ENCODE data around the gene CLRN3. TPM values are rescaled to one million over a fixed set of nuclear protein-coding genes. Genes with fewer than 3 reads are reported as not detected.

Gene CLRN3
- total RNA-seq, 1 experiment from 2014 or later = not detected

DNA sequence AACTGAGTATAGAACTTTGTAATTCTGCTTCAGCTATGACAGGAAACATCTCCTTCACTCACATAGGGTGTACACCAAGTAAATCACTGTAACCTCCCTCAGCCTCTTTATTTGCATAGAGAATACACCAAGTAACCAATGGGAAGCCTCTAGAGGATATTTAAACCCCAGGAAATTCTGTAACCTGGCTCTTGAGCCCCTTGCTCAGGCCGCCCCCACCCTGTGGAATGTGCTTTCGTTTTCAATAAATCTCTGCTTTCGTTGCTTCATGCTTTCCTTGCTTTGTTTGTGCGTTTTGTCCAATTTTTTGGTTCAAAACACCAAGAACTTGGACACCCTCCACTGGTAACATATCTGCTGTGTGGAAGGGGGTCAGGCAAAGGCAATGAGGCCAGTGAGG lies 60.2 kb downstream of the CLRN3 start:
- H2AFZ ChIP-seq = no peak overlapping the region
- H3K4me3 ChIP-seq = no peak overlapping the region
- POLR2A ChIA-PET (ENCODE audit: unreplicated experiment) = no interaction called here

DNA sequence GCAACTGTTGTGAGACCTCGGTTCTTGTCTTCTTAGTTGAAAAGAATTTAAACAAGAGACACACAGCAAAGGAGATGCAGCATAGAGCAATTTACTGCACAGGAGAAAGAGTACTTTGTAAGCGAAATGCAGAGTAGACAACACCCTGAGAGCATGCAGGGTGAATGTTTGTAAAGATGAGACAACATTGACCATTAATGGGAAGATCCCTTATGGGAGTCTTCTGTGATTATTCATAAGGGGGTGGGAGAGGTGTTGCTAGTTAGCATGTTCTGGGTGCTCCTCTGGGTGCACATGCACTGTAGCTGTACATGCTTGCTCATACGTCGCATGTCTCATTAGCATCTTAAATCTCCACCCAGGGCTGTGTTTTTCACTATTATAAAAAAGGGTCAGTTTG lies 62.3 kb downstream of the CLRN3 start:
- Histone ChIP-seq H3K9me2 (ENCODE audit: insufficient read depth) (no peaks in the 10 kb centered on the region), H3F3A (ENCODE audit: insufficient read depth, low read depth) (no peaks in the 10 kb centered on the region), H3K79me2 (ENCODE audit: low read depth) (no peaks in the 10 kb centered on the region), H3K4me2 (no peak overlapping the region), H3K4me1 (replicated peaks; ENCODE audit: insufficient read depth) (no peaks in the 10 kb centered on the region), H3K4me3 (no peak overlapping the region), H3K27ac (no peak overlapping the region), H3K36me3 (ENCODE audit: low read depth) (no peaks in the 10 kb centered on the region), H4K20me1 (ENCODE audit: insufficient read depth) (no peaks in the 10 kb centered on the region), H3K27me3 (ENCODE audit: insufficient read depth, low read depth) (peaks cover 57% of the 10 kb centered on the region), H3K9me3 (ENCODE audit: insufficient read depth, low read depth) (no peaks in the 10 kb centered on the region), H2AFZ (no peak overlapping the region)
- TF ChIP-seq EZH2 (IDR thresholded peaks at IDR 0.05; ENCODE audit: low read depth) = no peak
- TF ChIP-seq, protein P1, sequence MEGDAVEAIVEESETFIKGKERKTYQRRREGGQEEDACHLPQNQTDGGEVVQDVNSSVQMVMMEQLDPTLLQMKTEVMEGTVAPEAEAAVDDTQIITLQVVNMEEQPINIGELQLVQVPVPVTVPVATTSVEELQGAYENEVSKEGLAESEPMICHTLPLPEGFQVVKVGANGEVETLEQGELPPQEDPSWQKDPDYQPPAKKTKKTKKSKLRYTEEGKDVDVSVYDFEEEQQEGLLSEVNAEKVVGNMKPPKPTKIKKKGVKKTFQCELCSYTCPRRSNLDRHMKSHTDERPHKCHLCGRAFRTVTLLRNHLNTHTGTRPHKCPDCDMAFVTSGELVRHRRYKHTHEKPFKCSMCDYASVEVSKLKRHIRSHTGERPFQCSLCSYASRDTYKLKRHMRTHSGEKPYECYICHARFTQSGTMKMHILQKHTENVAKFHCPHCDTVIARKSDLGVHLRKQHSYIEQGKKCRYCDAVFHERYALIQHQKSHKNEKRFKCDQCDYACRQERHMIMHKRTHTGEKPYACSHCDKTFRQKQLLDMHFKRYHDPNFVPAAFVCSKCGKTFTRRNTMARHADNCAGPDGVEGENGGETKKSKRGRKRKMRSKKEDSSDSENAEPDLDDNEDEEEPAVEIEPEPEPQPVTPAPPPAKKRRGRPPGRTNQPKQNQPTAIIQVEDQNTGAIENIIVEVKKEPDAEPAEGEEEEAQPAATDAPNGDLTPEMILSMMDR (conservative IDR thresholded peaks at IDR 0.05) = no peak
- POLR2A ChIA-PET (ENCODE audit: unreplicated experiment) = no interaction called here
- DNase-seq = no peak
- intact Hi-C loops (cut with micrococcal nuclease; ENCODE audit: unreplicated experiment) = no loop called here
- CTCF ChIA-PET = no interaction called here
- no TSS peak for BruUV-seq (replicated peaks)

More for the DNA sequence above, 60.2 kb downstream of the CLRN3 start:
- DNase-seq = no peak
- Histone ChIP-seq H3K36me3 (ENCODE audit: low read depth) (no peaks in the 10 kb centered on the region), H3K27ac (no peak overlapping the region), H3K79me2 (ENCODE audit: low read depth) (no peaks in the 10 kb centered on the region), H3F3A (ENCODE audit: insufficient read depth, low read depth) (no peaks in the 10 kb centered on the region), H3K9me3 (ENCODE audit: insufficient read depth, low read depth) (no peaks in the 10 kb centered on the region), H3K4me2 (no peak overlapping the region), H3K4me1 (replicated peaks; ENCODE audit: insufficient read depth) (no peaks in the 10 kb centered on the region), H3K27me3 (ENCODE audit: insufficient read depth, low read depth) (peaks cover 68% of the 10 kb centered on the region), H4K20me1 (ENCODE audit: insufficient read depth) (no peaks in the 10 kb centered on the region), H3K9me2 (ENCODE audit: insufficient read depth) (no peaks in the 10 kb centered on the region)
- intact Hi-C loops (cut with micrococcal nuclease; ENCODE audit: unreplicated experiment) = no loop called here
- no peak for TF ChIP-seq EZH2 (IDR thresholded peaks at IDR 0.05; ENCODE audit: low read depth)
- TF ChIP-seq, protein P1 (conservative IDR thresholded peaks at IDR 0.05) = no peak
- no TSS peak for BruUV-seq (replicated peaks)
- CTCF ChIA-PET = no interaction called here

Other genes with a start within 250 kb of the CLRN3 start
- not detected in 2 replicates for gene FOXI2, start 155.8 kb downstream of the CLRN3 start, total RNA-seq (2021)
- gene PTPRE, start 14.2 kb upstream of the CLRN3 start, total RNA-seq (2021) = 7.9 TPM in 2 replicates
- gene MKI67, start 233.5 kb upstream of the CLRN3 start, total RNA-seq (2021) = 75.2 and 114 TPM in 2 replicates

Measured in PC-9 (cell line).